Jurkat, Clone E6-1 (cell line): ENCODE measurements around the gene DDX18.

Experiments used
- DNase-seq: peaks from one replicate; pipeline ENCODE4 v3.0.0-alpha.2; 2011; ENCODE audit warnings: low read depth, low spot score
- H3K4me3 ChIP-seq: 2 replicates; pipeline ENCODE4 v1.5.1; 2011; ENCODE audit warnings: mild to moderate bottlenecking, low read length, control low read depth, moderate library complexity

Gene DDX18

DNA sequence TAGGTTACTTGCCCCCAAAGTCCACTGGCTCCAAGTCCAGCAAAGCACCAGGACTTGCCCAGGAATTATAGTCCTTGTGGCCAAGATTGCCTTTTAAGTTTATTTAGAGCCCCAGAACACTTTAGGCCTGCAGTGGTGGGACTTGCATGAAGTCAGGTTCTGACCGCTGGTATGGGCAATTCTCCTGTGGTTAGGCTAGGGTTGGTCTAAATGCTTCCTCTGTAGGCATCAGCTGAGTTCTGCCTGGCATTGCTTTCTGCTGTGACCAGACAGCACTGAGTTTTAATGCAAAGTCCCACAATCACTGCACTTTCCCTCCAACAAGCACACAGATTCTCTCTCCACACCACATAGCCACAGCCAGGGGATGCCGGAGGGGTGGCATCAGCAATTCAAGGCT, 64.5 kb downstream of the DDX18 start:
- H3K4me3 ChIP-seq = no peak overlapping the region
- DNase-seq = no peak
